WERI-Rb-1 (cell line): Measurements from ENCODE around the gene NPR1.
"Not testable (repeated sequence)": the region's sequence is repeated elsewhere in the genome, so short reads cannot be mapped to it uniquely, and the experiment has no call there.

Source experiments
- DNase-seq: peaks from one replicate; pipeline ENCODE4 v3.0.0-alpha.2; 2020
- H3K27ac ChIP-seq: fragments of 250-450 bp; sonication (Bioruptor Pico); 2 replicates; pipeline ENCODE4 v1.5.1; 2020; ENCODE audit warnings: mild to moderate bottlenecking, moderate library complexity
- H3K27me3 ChIP-seq: fragments of 250-450 bp; sonication (Bioruptor Pico); 2 replicates; pipeline ENCODE4 v1.5.1; 2021; ENCODE audit warnings: mild to moderate bottlenecking, low read depth, moderate library complexity; ENCODE audit not compliant: insufficient read depth, severe bottlenecking
- H3K36me3 ChIP-seq: fragments of 250-450 bp; sonication (Bioruptor Pico); 2 replicates; pipeline ENCODE4 v1.5.1; 2020; ENCODE audit warnings: mild to moderate bottlenecking, moderate library complexity
- H3K4me3 ChIP-seq: 2 replicates; pipeline ENCODE4 v1.5.1; 2011; ENCODE audit warnings: low read depth, mild to moderate bottlenecking, control low read depth, low read length
- H3K9me3 ChIP-seq: fragments of 250-450 bp; sonication (Bioruptor Pico); 2 replicates; pipeline ENCODE4 v1.5.1; 2021; ENCODE audit warnings: mild to moderate bottlenecking, moderate library complexity; ENCODE audit not compliant: severe bottlenecking
- TF ChIP-seq, protein P1 (sequence below): IDR thresholded peaks from 2 replicates; pipeline ENCODE4 v1.5.1; 2011; ENCODE audit warnings: low read depth, mild to moderate bottlenecking, control low read depth, inconsistent platforms, low read length

Gene NPR1

DNA sequence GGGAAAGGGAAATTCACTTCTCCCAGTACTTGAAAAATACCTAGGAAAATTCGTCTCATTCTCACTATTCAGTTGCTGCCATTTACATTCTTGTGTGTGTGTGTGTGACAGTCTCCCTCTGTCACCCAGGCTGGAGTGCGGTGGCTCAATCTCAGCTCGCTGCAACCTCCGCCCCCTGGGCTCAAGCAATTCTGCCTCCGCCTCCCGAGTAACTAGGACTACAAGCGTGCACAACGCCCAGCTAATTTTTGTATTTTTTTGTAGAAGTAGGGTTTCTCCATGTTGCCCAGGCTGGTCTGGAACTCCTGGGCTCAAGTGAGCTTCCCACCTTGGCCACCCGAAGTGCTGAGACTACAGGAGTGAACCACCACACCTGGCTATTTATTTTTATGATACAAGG is 18.8 kb upstream of the NPR1 start:
- H3K27me3 ChIP-seq: no peaks in the 10 kb centered on the region
- no peaks in the 10 kb centered on the region for H3K9me3 ChIP-seq
- DNase-seq: no peak
- H3K27ac ChIP-seq: peak overlapping the region; percentile 96
- H3K4me3 ChIP-seq: peak overlapping the region; percentile 67
- H3K36me3 ChIP-seq: peaks cover 54% of the 10 kb centered on the region
- TF ChIP-seq, protein P1, sequence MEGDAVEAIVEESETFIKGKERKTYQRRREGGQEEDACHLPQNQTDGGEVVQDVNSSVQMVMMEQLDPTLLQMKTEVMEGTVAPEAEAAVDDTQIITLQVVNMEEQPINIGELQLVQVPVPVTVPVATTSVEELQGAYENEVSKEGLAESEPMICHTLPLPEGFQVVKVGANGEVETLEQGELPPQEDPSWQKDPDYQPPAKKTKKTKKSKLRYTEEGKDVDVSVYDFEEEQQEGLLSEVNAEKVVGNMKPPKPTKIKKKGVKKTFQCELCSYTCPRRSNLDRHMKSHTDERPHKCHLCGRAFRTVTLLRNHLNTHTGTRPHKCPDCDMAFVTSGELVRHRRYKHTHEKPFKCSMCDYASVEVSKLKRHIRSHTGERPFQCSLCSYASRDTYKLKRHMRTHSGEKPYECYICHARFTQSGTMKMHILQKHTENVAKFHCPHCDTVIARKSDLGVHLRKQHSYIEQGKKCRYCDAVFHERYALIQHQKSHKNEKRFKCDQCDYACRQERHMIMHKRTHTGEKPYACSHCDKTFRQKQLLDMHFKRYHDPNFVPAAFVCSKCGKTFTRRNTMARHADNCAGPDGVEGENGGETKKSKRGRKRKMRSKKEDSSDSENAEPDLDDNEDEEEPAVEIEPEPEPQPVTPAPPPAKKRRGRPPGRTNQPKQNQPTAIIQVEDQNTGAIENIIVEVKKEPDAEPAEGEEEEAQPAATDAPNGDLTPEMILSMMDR: no peak

DNA sequence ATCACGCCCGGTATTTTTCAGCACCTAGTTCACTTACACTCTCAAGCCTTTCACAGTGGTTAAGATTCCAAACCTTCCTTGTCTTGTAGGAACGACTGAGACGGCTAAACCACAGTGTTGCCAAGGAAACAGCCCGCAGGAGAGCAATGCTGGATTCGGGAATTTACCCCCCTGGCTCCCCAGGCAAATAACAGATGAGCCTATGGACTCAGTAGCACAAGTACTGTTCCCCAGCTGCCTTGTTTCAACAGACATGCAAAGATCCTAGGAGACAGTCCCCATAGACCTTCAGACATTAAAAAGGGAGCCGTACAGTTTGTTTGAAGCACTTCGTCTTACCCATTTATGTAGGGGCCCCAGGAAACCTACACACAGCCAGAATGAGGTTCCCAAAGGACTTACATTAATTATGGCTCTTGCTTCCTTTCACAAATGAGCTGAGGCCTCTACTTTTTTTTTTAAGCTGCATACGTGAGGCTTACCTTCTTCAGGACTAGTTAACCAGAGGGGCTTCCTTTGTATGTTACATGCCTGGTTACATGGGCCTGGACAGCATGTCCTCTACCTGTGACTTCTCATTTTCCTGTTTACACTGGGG is 17.3 kb upstream of the NPR1 start:
- no peak for DNase-seq
- Histone ChIP-seq H3K4me3 (no peak overlapping the region), H3K36me3 (peaks cover 70% of the 10 kb centered on the region), H3K9me3 (no peaks in the 10 kb centered on the region), H3K27ac (peak overlapping the region; percentile 9), H3K27me3 (no peaks in the 10 kb centered on the region)
- TF ChIP-seq, protein P1: no peak

DNA sequence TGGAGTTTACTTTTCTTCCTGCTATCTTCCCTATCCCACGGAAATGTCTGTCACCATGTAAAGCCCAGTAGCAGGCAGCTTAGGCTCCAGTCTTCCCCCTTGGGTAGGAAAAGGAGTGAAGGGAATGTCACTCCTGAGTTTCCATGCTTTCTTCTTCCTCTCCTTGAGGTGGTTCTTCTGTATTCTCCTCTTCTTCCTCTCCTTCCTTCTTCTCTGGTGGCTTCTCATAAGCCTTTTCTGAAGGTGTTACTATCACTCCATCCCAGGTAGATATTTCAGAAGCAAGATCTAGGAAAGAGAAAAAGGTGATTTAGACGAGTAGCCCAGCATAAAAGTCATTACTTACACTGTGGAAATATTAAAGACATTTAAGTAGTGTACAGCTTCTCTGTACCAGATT is 16.2 kb upstream of the NPR1 start:
- no peak overlapping the region for H3K4me3 ChIP-seq
- TF ChIP-seq, protein P1: no peak
- no peak for DNase-seq
- H3K27me3 ChIP-seq: no peaks in the 10 kb centered on the region
- no peak overlapping the region; the same call in 1 of the 2 replicates for H3K27ac ChIP-seq
- H3K36me3 ChIP-seq: peaks cover 81% of the 10 kb centered on the region
- no peaks in the 10 kb centered on the region for H3K9me3 ChIP-seq

DNA sequence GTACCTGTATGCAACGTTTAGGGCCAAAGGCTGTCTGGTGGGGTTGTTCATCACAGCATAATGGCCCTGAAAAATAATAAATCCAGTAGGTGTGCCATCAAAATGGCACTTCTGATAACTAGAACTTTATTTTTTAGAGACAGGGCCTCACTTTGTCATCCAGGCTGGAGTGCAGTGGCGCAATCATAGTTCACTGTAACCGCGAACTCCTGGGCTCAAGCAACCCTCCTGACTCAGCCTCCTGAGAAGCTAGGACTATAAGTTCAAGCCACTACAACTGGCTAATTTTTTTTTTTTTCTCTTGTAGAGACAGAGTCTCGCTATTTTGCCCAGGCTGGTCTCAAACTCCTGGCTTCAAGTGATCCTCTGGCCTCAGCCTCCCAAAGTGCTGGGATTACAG is 15.3 kb upstream of the NPR1 start:
- DNase-seq: no peak
- Histone ChIP-seq H3K27ac (no peak overlapping the region; the same call in 1 of the 2 replicates), H3K9me3 (no peaks in the 10 kb centered on the region), H3K4me3 (no peak overlapping the region), H3K36me3 (peaks cover 90% of the 10 kb centered on the region), H3K27me3 (no peaks in the 10 kb centered on the region)
- TF ChIP-seq, protein P1: no peak

DNA sequence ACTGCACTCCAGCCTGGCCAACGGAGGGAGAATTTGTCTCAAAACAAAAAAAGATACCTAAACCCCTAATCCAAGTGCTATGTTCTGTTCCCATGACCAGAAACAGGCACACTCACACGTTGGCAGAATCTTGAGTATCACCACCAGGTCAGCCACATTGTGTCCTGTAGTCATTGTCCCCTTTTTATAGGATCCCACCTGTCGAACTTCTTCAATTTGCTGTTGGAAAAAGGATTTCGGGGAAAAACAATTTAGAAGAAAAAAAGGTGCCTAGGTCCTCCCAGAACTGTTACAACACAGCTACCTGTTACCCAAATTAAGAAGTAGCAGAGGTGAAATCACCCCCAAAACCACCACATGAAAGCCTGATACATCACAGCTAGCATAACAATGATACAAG is 11.0 kb upstream of the NPR1 start:
- H3K9me3 ChIP-seq: no peaks in the 10 kb centered on the region
- peaks cover 83% of the 10 kb centered on the region for H3K36me3 ChIP-seq
- TF ChIP-seq, protein P1: no peak
- no peak for DNase-seq
- H3K27me3 ChIP-seq: no peaks in the 10 kb centered on the region
- H3K4me3 ChIP-seq: no peak overlapping the region
- no peak overlapping the region for H3K27ac ChIP-seq

DNA sequence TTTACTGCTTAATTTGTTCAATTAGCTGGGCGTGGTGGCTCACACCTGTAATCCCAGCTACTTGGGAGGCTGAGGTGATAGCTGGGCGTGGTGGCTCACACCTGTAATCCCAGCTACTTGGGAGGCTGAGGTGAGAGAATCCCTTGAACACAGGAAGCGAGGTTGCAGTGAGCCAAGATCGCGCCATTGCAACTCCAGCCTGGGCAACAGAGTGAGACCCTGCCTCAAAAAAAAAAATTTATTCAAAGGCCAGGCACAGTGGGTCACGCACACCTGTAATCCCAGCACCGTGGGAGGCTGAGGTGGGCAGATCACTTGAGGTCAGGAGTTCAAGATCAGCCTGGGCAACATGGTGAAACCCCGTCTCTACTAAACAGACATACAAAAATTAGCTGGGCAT is 9.8 kb upstream of the NPR1 start:
- H3K27ac ChIP-seq, H3K27me3 ChIP-seq, H3K9me3 ChIP-seq, DNase-seq, H3K4me3 ChIP-seq: not testable (repeated sequence)
- peaks cover 71% of the 10 kb centered on the region for H3K36me3 ChIP-seq
